Activated naive CD4-positive, alpha-beta T cell treated with anti-CD3 and anti-CD28 coated beads, Interleukin-2, amount 10 ng/mL, durations not matched to agents 7 days and 5 days (primary cell): ENCODE data around the gene CFTR.
"Not testable (repeated sequence)": the region's sequence is repeated elsewhere in the genome, so short reads cannot be mapped to it uniquely, and the experiment has no call there.

Experiments used
- CTCF ChIA-PET: fragments of 350-600 bp; sonication (Branson Sonifier 250); formaldehyde crosslinking; loops from one replicate; lab custom pipeline; 2021; ENCODE audit warnings: antibody characterized with exemption; lab: Charles Lee
- DNase-seq: peaks from one replicate; pipeline ENCODE4 v3.0.0-alpha.2; 2020
- H3K27ac Mint-ChIP-seq: one replicate; pipeline ENCODE4 v1.8.0; 2021; ENCODE audit warnings: mild to moderate bottlenecking, moderate library complexity, mixed read lengths
- H3K27me3 Mint-ChIP-seq: one replicate; pipeline ENCODE4 v1.8.0; 2021; ENCODE audit warnings: mild to moderate bottlenecking, mixed read lengths
- H3K36me3 Mint-ChIP-seq: one replicate; pipeline ENCODE4 v1.8.0; 2021; ENCODE audit warnings: mixed read lengths
- H3K4me1 Mint-ChIP-seq: one replicate; pipeline ENCODE4 v1.8.0; 2021; ENCODE audit warnings: mixed read lengths
- H3K4me3 Mint-ChIP-seq: one replicate; pipeline ENCODE4 v1.8.0; 2021; ENCODE audit warnings: mild to moderate bottlenecking, moderate library complexity, mixed read lengths
- H3K9me3 Mint-ChIP-seq: one replicate; pipeline ENCODE4 v1.8.0; 2021; ENCODE audit warnings: mixed read lengths

CFTR gene

GRCh38 chr7:117480055-117480362, 184 bp downstream of the CFTR start:
- Mint-ChIP-seq H3K4me1 (no peaks in the 10 kb centered on the region), H3K4me3 (no peak overlapping the region), H3K27me3 (peaks cover 16% of the 10 kb centered on the region), H3K36me3 (no peaks in the 10 kb centered on the region), H3K27ac (no peak overlapping the region), H3K9me3 (no peaks in the 10 kb centered on the region)
- no peak for DNase-seq
- CTCF ChIA-PET: interaction anchor here (1.2 kb wide), 1 partner anchor 21 kb away, joined by 3 read pairs; no protein-coding TSS in a partner anchor

DNA sequence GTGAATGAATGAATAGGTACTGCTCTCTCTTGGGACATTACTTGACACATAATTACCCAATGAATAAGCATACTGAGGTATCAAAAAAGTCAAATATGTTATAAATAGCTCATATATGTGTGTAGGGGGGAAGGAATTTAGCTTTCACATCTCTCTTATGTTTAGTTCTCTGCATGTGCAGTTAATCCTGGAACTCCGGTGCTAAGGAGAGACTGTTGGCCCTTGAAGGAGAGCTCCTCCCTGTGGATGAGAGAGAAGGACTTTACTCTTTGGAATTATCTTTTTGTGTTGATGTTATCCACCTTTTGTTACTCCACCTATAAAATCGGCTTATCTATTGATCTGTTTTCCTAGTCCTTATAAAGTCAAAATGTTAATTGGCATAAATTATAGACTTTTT, 1.2 kb downstream of the CFTR start:
- Mint-ChIP-seq H3K36me3 (no peaks in the 10 kb centered on the region), H3K9me3 (no peaks in the 10 kb centered on the region), H3K27me3 (peaks cover 16% of the 10 kb centered on the region), H3K4me1 (no peaks in the 10 kb centered on the region), H3K27ac (no peak overlapping the region), H3K4me3 (no peak overlapping the region)
- no peak for DNase-seq
- CTCF ChIA-PET: no interaction called here

- CTCF ChIA-PET: no interaction called here
Measured at GRCh38 chr7:117485118-117485620, 5.3 kb downstream of the CFTR start.

DNA sequence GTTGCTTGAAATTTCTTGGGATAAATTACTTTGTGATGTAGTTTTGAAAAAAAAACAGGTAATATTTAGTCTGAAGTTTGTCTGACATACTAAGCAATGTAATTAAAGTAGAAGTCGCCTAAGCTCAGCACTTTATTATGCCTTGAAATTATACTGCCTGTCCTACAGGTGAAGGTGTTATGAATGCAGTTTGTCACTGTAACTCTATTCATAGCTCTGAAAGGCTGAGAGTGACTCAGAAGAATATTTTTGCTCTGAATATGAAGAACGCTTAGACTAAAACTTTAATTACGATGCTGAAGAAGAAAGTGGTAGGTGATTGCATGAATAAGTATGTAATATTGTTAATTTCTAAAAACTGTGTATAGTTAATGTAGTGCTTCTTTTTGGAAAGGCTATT, 9.2 kb downstream of the CFTR start:
- H3K4me3 Mint-ChIP-seq: no peak overlapping the region
- H3K27me3 Mint-ChIP-seq: no peaks in the 10 kb centered on the region

More at GRCh38 chr7:117485118-117485620, 5.3 kb downstream of the CFTR start:
- Mint-ChIP-seq H3K9me3 (no peaks in the 10 kb centered on the region), H3K27me3 (peaks cover under 1% of the 10 kb centered on the region), H3K36me3 (no peaks in the 10 kb centered on the region), H3K4me1 (no peaks in the 10 kb centered on the region), H3K4me3 (no peak overlapping the region), H3K27ac (no peak overlapping the region)
- DNase-seq: no peak

GRCh38 chr7:117489430-117489829, 9.6 kb downstream of the CFTR start:
- H3K4me3 Mint-ChIP-seq: no peak overlapping the region
- no peaks in the 10 kb centered on the region for H3K9me3 Mint-ChIP-seq
- H3K36me3 Mint-ChIP-seq: no peaks in the 10 kb centered on the region
- CTCF ChIA-PET: no interaction called here
- H3K27ac Mint-ChIP-seq: no peak overlapping the region
- no peak for DNase-seq
- no peaks in the 10 kb centered on the region for H3K4me1 Mint-ChIP-seq
- H3K27me3 Mint-ChIP-seq: no peaks in the 10 kb centered on the region

More for the DNA sequence above, 9.2 kb downstream of the CFTR start:
- Mint-ChIP-seq H3K9me3 (no peaks in the 10 kb centered on the region), H3K27ac (no peak overlapping the region), H3K36me3 (no peaks in the 10 kb centered on the region), H3K4me1 (no peaks in the 10 kb centered on the region)
- CTCF ChIA-PET: no interaction called here
- DNase-seq: no peak

DNA sequence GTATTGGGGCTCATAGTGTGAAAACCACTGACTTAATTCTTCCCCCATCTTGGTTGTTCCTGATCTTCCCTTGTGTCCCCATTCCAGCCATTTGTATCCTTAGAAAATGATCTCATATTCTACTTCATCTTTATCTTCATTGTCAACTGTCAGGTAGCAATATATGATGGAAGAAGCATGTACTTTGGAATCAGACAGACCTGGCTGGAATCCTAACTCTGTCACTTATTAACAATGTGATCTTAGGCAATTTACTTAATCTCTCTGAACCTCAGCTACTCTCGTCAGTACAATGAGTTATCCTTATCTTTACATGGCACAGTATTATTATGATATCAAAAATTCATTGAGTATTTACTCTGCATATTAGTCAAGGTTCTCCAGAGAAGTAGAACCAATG, 10.1 kb downstream of the CFTR start:
- Mint-ChIP-seq H3K9me3 (no peaks in the 10 kb centered on the region), H3K27ac (no peak overlapping the region), H3K27me3 (no peaks in the 10 kb centered on the region), H3K36me3 (no peaks in the 10 kb centered on the region), H3K4me1 (no peaks in the 10 kb centered on the region), H3K4me3 (no peak overlapping the region)
- CTCF ChIA-PET: no interaction called here
- no peak for DNase-seq

- Mint-ChIP-seq H3K27ac (no peak overlapping the region), H3K4me1 (no peaks in the 10 kb centered on the region), H3K4me3 (no peak overlapping the region), H3K27me3 (no peaks in the 10 kb centered on the region), H3K9me3 (no peaks in the 10 kb centered on the region), H3K36me3 (no peaks in the 10 kb centered on the region)
- DNase-seq: no peak
- CTCF ChIA-PET: no interaction called here
Measured at GRCh38 chr7:117492649-117493048, 12.8 kb downstream of the CFTR start.

- no peak overlapping the region for H3K4me3 Mint-ChIP-seq
- no peak overlapping the region for H3K27ac Mint-ChIP-seq
- H3K36me3 Mint-ChIP-seq: no peaks in the 10 kb centered on the region
- H3K27me3 Mint-ChIP-seq: no peaks in the 10 kb centered on the region
- CTCF ChIA-PET: no interaction called here
- no peaks in the 10 kb centered on the region for H3K9me3 Mint-ChIP-seq
- no peaks in the 10 kb centered on the region for H3K4me1 Mint-ChIP-seq
- DNase-seq: no peak
Measured at GRCh38 chr7:117493460-117493859, 13.6 kb downstream of the CFTR start.

DNA sequence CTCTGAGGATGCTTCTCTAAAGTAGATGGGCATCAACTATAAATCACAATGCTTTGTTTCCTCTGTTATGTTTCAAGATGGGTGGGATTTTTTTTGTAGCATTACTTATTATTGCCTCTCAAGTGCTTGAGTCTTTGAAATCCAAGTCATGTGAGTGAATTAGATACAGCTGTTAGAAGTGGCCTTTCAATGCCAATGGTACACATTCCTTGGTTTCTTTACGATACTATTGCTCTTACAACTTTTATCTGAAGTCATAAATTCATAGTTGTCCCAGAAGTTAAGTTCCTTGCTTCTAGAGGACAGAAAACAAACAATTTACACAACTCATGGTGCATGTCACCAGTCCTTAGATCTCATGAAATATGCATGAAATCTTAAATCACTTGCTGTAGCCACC, 15.5 kb downstream of the CFTR start:
- Mint-ChIP-seq H3K27ac (no peak overlapping the region), H3K4me1 (no peaks in the 10 kb centered on the region), H3K27me3 (no peaks in the 10 kb centered on the region), H3K36me3 (no peaks in the 10 kb centered on the region), H3K9me3 (no peaks in the 10 kb centered on the region), H3K4me3 (no peak overlapping the region)
- CTCF ChIA-PET: no interaction called here
- DNase-seq: no peak

DNA sequence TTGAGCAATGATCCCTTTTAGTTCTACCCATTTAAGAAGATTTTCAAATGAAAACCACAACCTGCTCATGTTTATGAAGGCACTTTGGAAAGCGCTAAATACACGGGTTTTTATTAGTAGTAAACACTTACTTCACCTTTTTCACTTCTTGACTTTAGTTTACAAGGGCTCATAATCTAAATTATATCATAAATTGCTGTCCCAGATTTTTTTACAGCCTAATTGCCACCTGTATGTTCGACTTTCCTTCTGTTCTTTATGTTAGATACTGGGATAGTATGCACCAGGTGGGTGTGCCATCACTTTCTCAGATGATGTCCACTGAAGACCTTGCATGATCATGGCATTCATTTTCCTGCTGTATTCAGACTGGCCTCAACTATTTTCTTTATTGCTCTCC, 22.5 kb downstream of the CFTR start:
- CTCF ChIA-PET: no interaction called here
- no peaks in the 10 kb centered on the region for H3K36me3 Mint-ChIP-seq
- H3K4me1 Mint-ChIP-seq: no peaks in the 10 kb centered on the region
- H3K27me3 Mint-ChIP-seq: no peaks in the 10 kb centered on the region
- no peaks in the 10 kb centered on the region for H3K9me3 Mint-ChIP-seq
- H3K27ac Mint-ChIP-seq: no peak overlapping the region
- DNase-seq: no peak
- H3K4me3 Mint-ChIP-seq: no peak overlapping the region

DNA sequence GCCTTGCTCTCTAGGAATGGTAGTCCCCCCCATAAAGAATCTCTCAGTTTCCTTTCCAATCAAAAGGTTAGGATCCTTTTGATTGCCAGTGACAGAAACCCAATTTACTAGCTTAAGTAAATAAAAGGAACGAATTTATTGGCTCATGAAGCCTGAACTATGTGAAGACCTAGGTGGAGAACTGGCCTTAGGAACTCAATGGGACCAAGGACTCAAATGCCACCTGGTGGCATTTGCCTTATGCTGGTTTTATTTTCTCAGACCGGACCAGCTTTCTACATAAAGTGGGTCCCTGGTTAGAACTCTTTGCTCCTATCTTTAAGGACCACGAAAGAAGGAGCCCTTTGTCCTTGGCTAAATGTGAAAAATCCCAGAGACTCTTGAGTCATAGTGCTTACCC, 25.4 kb downstream of the CFTR start:
- H3K27me3 Mint-ChIP-seq: no peaks in the 10 kb centered on the region
- H3K9me3 Mint-ChIP-seq: no peaks in the 10 kb centered on the region
- no peaks in the 10 kb centered on the region for H3K4me1 Mint-ChIP-seq
- H3K4me3 Mint-ChIP-seq: no peak overlapping the region
- H3K36me3 Mint-ChIP-seq: no peaks in the 10 kb centered on the region
- CTCF ChIA-PET: no interaction called here
- DNase-seq: no peak
- H3K27ac Mint-ChIP-seq: no peak overlapping the region

GRCh38 chr7:117508676-117509075, 28.9 kb downstream of the CFTR start:
- CTCF ChIA-PET: no interaction called here
- Mint-ChIP-seq H3K9me3 (no peaks in the 10 kb centered on the region), H3K4me1 (no peaks in the 10 kb centered on the region), H3K4me3 (no peak overlapping the region), H3K27me3 (no peaks in the 10 kb centered on the region), H3K27ac (no peak overlapping the region), H3K36me3 (no peaks in the 10 kb centered on the region)
- no peak for DNase-seq

GRCh38 chr7:117517194-117517593, 37.4 kb downstream of the CFTR start:
- H3K27ac Mint-ChIP-seq, H3K4me3 Mint-ChIP-seq, H3K9me3 Mint-ChIP-seq, DNase-seq, H3K27me3 Mint-ChIP-seq, H3K4me1 Mint-ChIP-seq, CTCF ChIA-PET, H3K36me3 Mint-ChIP-seq: not testable (repeated sequence)

- Mint-ChIP-seq H3K36me3 (no peaks in the 10 kb centered on the region), H3K4me1 (no peaks in the 10 kb centered on the region), H3K27me3 (no peaks in the 10 kb centered on the region), H3K4me3 (no peak overlapping the region), H3K9me3 (no peaks in the 10 kb centered on the region), H3K27ac (no peak overlapping the region)
- CTCF ChIA-PET: no interaction called here
- DNase-seq: no peak
Measured at GRCh38 chr7:117530390-117530789, 50.6 kb downstream of the CFTR start.

- no peaks in the 10 kb centered on the region for H3K27me3 Mint-ChIP-seq
- no peaks in the 10 kb centered on the region for H3K36me3 Mint-ChIP-seq
- DNase-seq: no peak
- H3K4me3 Mint-ChIP-seq: no peak overlapping the region
- CTCF ChIA-PET: no interaction called here
- no peak overlapping the region for H3K27ac Mint-ChIP-seq
- no peaks in the 10 kb centered on the region for H3K9me3 Mint-ChIP-seq
- H3K4me1 Mint-ChIP-seq: no peaks in the 10 kb centered on the region
Measured at GRCh38 chr7:117531595-117532244, 51.9 kb downstream of the CFTR start.

DNA sequence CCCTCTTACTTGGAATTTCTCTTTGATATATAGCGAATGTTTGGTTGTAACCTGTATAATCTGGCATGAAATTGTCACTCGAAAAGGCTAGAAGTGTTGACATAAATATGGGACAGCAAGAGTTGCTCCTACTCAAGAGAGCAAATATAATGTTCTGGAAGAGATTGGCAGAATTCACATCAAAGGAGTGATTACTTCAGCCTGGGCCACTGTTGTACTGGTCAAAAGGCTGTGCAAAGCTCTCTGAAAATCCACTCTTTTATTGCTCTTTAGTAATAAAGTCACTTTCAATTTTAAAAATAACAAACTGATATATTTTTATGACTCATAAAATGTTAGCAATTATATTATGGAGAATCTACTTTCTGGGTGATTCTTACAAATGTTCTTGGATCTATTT, 58.2 kb downstream of the CFTR start:
- CTCF ChIA-PET: no interaction called here
- no peaks in the 10 kb centered on the region for H3K36me3 Mint-ChIP-seq
- no peaks in the 10 kb centered on the region for H3K4me1 Mint-ChIP-seq
- DNase-seq: no peak
- no peaks in the 10 kb centered on the region for H3K9me3 Mint-ChIP-seq
- H3K4me3 Mint-ChIP-seq: no peak overlapping the region
- no peak overlapping the region for H3K27ac Mint-ChIP-seq
- H3K27me3 Mint-ChIP-seq: no peaks in the 10 kb centered on the region
